ENCODE data around the gene EXOC4.
A peak's percentile ranks its signal among the peaks of the same experiment; 100 is the strongest.

Gene EXOC4

GRCh38 chr7:133234961-133235875, 17.7 kb upstream of the EXOC4 start:
- no peaks in the 10 kb centered on the region for H3K36me3 ChIP-seq (ENCODE audit: insufficient read depth, low read length)
- H3K9me3 ChIP-seq (ENCODE audit: low read depth, low read length) = no peaks in the 10 kb centered on the region
- H3K9ac ChIP-seq (ENCODE audit: insufficient read length) = no peak overlapping the region
- no peak for DNase-seq (ENCODE audit: low read depth, low spot score)
- H3K4me3 ChIP-seq = no peak overlapping the region
- TF ChIP-seq POLR2AphosphoS5 (IDR thresholded peaks at IDR 0.05; ENCODE audit: borderline replicate concordance, low read depth, low read length) = no peak
- no peak overlapping the region for H3K27ac ChIP-seq

GRCh38 chr7:133237545-133237944, 15.3 kb upstream of the EXOC4 start:
- Histone ChIP-seq H3K9me3 (ENCODE audit: low read depth, low read length) (no peaks in the 10 kb centered on the region), H3K36me3 (ENCODE audit: insufficient read depth, low read length) (no peaks in the 10 kb centered on the region), H3K9ac (ENCODE audit: insufficient read length) (no peak overlapping the region), H3K4me3 (no peak overlapping the region), H3K27ac (no peak overlapping the region)
- TF ChIP-seq POLR2AphosphoS5 (IDR thresholded peaks at IDR 0.05; ENCODE audit: borderline replicate concordance, low read depth, low read length) (no peak), EZH2 (IDR thresholded peaks at IDR 0.05) (no peak)
- no peak for DNase-seq (ENCODE audit: low read depth, low spot score)

GRCh38 chr7:133240302-133240701, 12.6 kb upstream of the EXOC4 start:
- no peaks in the 10 kb centered on the region for H3K36me3 ChIP-seq (ENCODE audit: insufficient read depth, low read length)
- no peak overlapping the region for H3K9ac ChIP-seq (ENCODE audit: insufficient read length)
- no peaks in the 10 kb centered on the region for H3K9me3 ChIP-seq (ENCODE audit: low read depth, low read length)
- H3K4me3 ChIP-seq = no peak overlapping the region
- TF ChIP-seq FOXP2 (optimal IDR thresholded peaks at IDR 0.05; ENCODE audit: control extremely low read depth, extremely low read length, insufficient read depth) (no peak), POLR2AphosphoS5 (IDR thresholded peaks at IDR 0.05; ENCODE audit: borderline replicate concordance, low read depth, low read length) (no peak), EZH2 (IDR thresholded peaks at IDR 0.05) (no peak)
- no peak overlapping the region for H3K27ac ChIP-seq
- no peak for DNase-seq (ENCODE audit: low read depth, low spot score)

- H3K9ac ChIP-seq (ENCODE audit: insufficient read length) = no peak overlapping the region
- no peak overlapping the region for H3K27ac ChIP-seq
- H3K36me3 ChIP-seq (ENCODE audit: insufficient read depth, low read length) = no peaks in the 10 kb centered on the region
- no peak for DNase-seq (ENCODE audit: low read depth, low spot score)
- no peak overlapping the region for H3K4me3 ChIP-seq
- TF ChIP-seq FOXP2 (optimal IDR thresholded peaks at IDR 0.05; ENCODE audit: control extremely low read depth, extremely low read length, insufficient read depth) (no peak), EZH2 (IDR thresholded peaks at IDR 0.05) (no peak), POLR2AphosphoS5 (IDR thresholded peaks at IDR 0.05; ENCODE audit: borderline replicate concordance, low read depth, low read length) (no peak)
- no peaks in the 10 kb centered on the region for H3K9me3 ChIP-seq (ENCODE audit: low read depth, low read length)
Observed at GRCh38 chr7:133246558-133246957, 6.3 kb upstream of the EXOC4 start.

GRCh38 chr7:133248901-133249300, 4.0 kb upstream of the EXOC4 start:
- Histone ChIP-seq H3K36me3 (ENCODE audit: insufficient read depth, low read length) (peaks cover under 1% of the 10 kb centered on the region; the same call in 1 of the 2 replicates), H3K9me3 (ENCODE audit: low read depth, low read length) (no peaks in the 10 kb centered on the region), H3K9ac (ENCODE audit: insufficient read length) (no peak overlapping the region), H3K27ac (no peak overlapping the region), H3K4me3 (no peak overlapping the region)
- no peak for DNase-seq (ENCODE audit: low read depth, low spot score)
- TF ChIP-seq FOXP2 (optimal IDR thresholded peaks at IDR 0.05; ENCODE audit: control extremely low read depth, extremely low read length, insufficient read depth) (no peak), EZH2 (IDR thresholded peaks at IDR 0.05) (no peak), POLR2AphosphoS5 (IDR thresholded peaks at IDR 0.05; ENCODE audit: borderline replicate concordance, low read depth, low read length) (no peak)

GRCh38 chr7:133252506-133252857, 396 bp upstream of the EXOC4 start:
- no peaks in the 10 kb centered on the region for H3K9me3 ChIP-seq (ENCODE audit: low read depth, low read length)
- peaks cover 7% of the 10 kb centered on the region; the same call in 1 of the 2 replicates for H3K36me3 ChIP-seq (ENCODE audit: insufficient read depth, low read length)
- peak overlapping the region; percentile 88 for H3K4me3 ChIP-seq
- TF ChIP-seq FOXP2 (optimal IDR thresholded peaks at IDR 0.05; ENCODE audit: control extremely low read depth, extremely low read length, insufficient read depth) (no peak), POLR2AphosphoS5 (IDR thresholded peaks at IDR 0.05; ENCODE audit: borderline replicate concordance, low read depth, low read length) (no peak)
- H3K27ac ChIP-seq = no peak overlapping the region
- DNase-seq (ENCODE audit: low read depth, low spot score) = no peak
- H3K9ac ChIP-seq (ENCODE audit: insufficient read length) = no peak overlapping the region

GRCh38 chr7:133253519-133253875, 619 bp downstream of the EXOC4 start:
- Histone ChIP-seq H3K9ac (ENCODE audit: insufficient read length) (peak overlapping the region; percentile 89), H3K27ac (0 out of 2 replicates have a peak overlapping the region, but pooled peaks have one; percentile 50), H3K36me3 (ENCODE audit: insufficient read depth, low read length) (peaks cover 7% of the 10 kb centered on the region; the same call in 1 of the 2 replicates), H3K9me3 (ENCODE audit: low read depth, low read length) (no peaks in the 10 kb centered on the region), H3K4me3 (peak overlapping the region; percentile 88)
- no peak for DNase-seq (ENCODE audit: low read depth, low spot score)
- TF ChIP-seq FOXP2 (optimal IDR thresholded peaks at IDR 0.05; ENCODE audit: control extremely low read depth, extremely low read length, insufficient read depth) (no peak), POLR2AphosphoS5 (IDR thresholded peaks at IDR 0.05; ENCODE audit: borderline replicate concordance, low read depth, low read length) (no peak), EZH2 (IDR thresholded peaks at IDR 0.05) (no peak)

- Histone ChIP-seq H3K36me3 (ENCODE audit: insufficient read depth, low read length) (peaks cover 7% of the 10 kb centered on the region; the same call in 1 of the 2 replicates), H3K4me3 (no peak overlapping the region), H3K27ac (no peak overlapping the region), H3K9me3 (ENCODE audit: low read depth, low read length) (no peaks in the 10 kb centered on the region), H3K9ac (ENCODE audit: insufficient read length) (no peak overlapping the region)
- DNase-seq (ENCODE audit: low read depth, low spot score) = no peak
- TF ChIP-seq FOXP2 (optimal IDR thresholded peaks at IDR 0.05; ENCODE audit: control extremely low read depth, extremely low read length, insufficient read depth) = no peak
- no peak for TF ChIP-seq POLR2AphosphoS5 (IDR thresholded peaks at IDR 0.05; ENCODE audit: borderline replicate concordance, low read depth, low read length)
- TF ChIP-seq EZH2 (IDR thresholded peaks at IDR 0.05) = no peak
Observed at GRCh38 chr7:133255486-133255885, 2.6 kb downstream of the EXOC4 start.

- no peak overlapping the region for H3K27ac ChIP-seq
- peaks cover 7% of the 10 kb centered on the region for H3K36me3 ChIP-seq (ENCODE audit: insufficient read depth, low read length)
- no peaks in the 10 kb centered on the region for H3K9me3 ChIP-seq (ENCODE audit: low read depth, low read length)
- H3K4me3 ChIP-seq = no peak overlapping the region
- H3K9ac ChIP-seq (ENCODE audit: insufficient read length) = no peak overlapping the region
- TF ChIP-seq EZH2 (IDR thresholded peaks at IDR 0.05) = no peak
- TF ChIP-seq FOXP2 (optimal IDR thresholded peaks at IDR 0.05; ENCODE audit: control extremely low read depth, extremely low read length, insufficient read depth) = no peak
- TF ChIP-seq POLR2AphosphoS5 (IDR thresholded peaks at IDR 0.05; ENCODE audit: borderline replicate concordance, low read depth, low read length) = no peak
- no peak for DNase-seq (ENCODE audit: low read depth, low spot score)
Observed at GRCh38 chr7:133258174-133258573, 5.3 kb downstream of the EXOC4 start.

Data from SK-N-MC (cell line).